OCI-LY7 (cell line): Measurements from ENCODE around the gene CLDN16. TPM values are rescaled to one million over a fixed set of nuclear protein-coding genes. Genes with fewer than 3 reads are reported as not detected.

Experiments
- BruUV-seq: library from RNA; stranded (reverse); fragments of 400-500 nt; replicated peaks from 2 replicates; lab custom pipeline; 2021; lab: Mats Ljungman, UMichigan
- CTCF ChIA-PET: fragments of 300-600 bp; sonication (Branson Sonifier 250); formaldehyde crosslinking; loops from one replicate; lab custom pipeline; 2022; ENCODE audit warnings: antibody characterized with exemption; ENCODE audit not compliant: unreplicated experiment; lab: Charles Lee
- POLR2A ChIA-PET: fragments of 300-600 bp; sonication (Branson Sonifier 250); formaldehyde crosslinking; loops from one replicate; lab custom pipeline; 2022; ENCODE audit warnings: antibody characterized with exemption; lab: Charles Lee
- DNase-seq: peaks from one replicate; pipeline ENCODE4 v3.0.0-alpha.2; 2015; ENCODE audit warnings: low spot score
- H2AFZ ChIP-seq: fragments of 200-600 bp; sonication (generic), shearing (Covaris generic); 2 replicates; pipeline ENCODE4 v1.6.1; 2014; ENCODE audit warnings: mild to moderate bottlenecking, antibody characterized with exemption, low read length, moderate library complexity
- H3K27ac ChIP-seq: fragments of 200-600 bp; sonication (generic); 2 replicates; pipeline ENCODE4 v1.5.1; 2014; ENCODE audit warnings: mixed run types, low read depth, mild to moderate bottlenecking, moderate library complexity, low read length, inconsistent platforms; ENCODE audit not compliant: poor library complexity, severe bottlenecking
- H3K36me3 ChIP-seq: fragments of 200-600 bp; sonication (generic); 2 replicates; pipeline ENCODE4 v1.6.1; 2014; ENCODE audit warnings: mild to moderate bottlenecking, antibody characterized with exemption, low read length, moderate library complexity, mixed read lengths; ENCODE audit not compliant: insufficient read depth
- H3K4me1 ChIP-seq: fragments of 200-600 bp; sonication (generic); 2 replicates; pipeline ENCODE4 v1.5.1; 2014; ENCODE audit warnings: mild to moderate bottlenecking, low read length; ENCODE audit not compliant: insufficient read depth, poor library complexity, severe bottlenecking
- H3K4me2 ChIP-seq: fragments of 200-600 bp; sonication (generic); 2 replicates; pipeline ENCODE4 v1.6.1; 2014; ENCODE audit warnings: mild to moderate bottlenecking, low read length
- H3K4me3 ChIP-seq: fragments of 200-600 bp; sonication (generic); 2 replicates; pipeline ENCODE4 v1.5.1; 2014; ENCODE audit warnings: mild to moderate bottlenecking, low read depth, low read length; ENCODE audit not compliant: poor library complexity, severe bottlenecking
- H3K79me2 ChIP-seq: fragments of 200-600 bp; sonication (generic); 2 replicates; pipeline ENCODE4 v1.6.1; 2016; ENCODE audit warnings: low read depth, mild to moderate bottlenecking, low read length, moderate library complexity, mixed read lengths; ENCODE audit not compliant: insufficient read depth
- H3K9me2 ChIP-seq: fragments of 200-600 bp; sonication (generic); 2 replicates; pipeline ENCODE4 v1.6.1; 2016; ENCODE audit warnings: mild to moderate bottlenecking, low read length, mixed read lengths; ENCODE audit not compliant: insufficient read depth
- H3K9me3 ChIP-seq: fragments of 200-600 bp; sonication (generic); 2 replicates; pipeline ENCODE4 v1.6.1; 2014; ENCODE audit warnings: mild to moderate bottlenecking, mixed run types, low read length, mixed read lengths
- H4K20me1 ChIP-seq: fragments of 200-600 bp; sonication (generic); 2 replicates; pipeline ENCODE4 v1.6.1; 2014; ENCODE audit warnings: mild to moderate bottlenecking, antibody characterized with exemption, low read length, moderate library complexity, mixed read lengths; ENCODE audit not compliant: insufficient read depth
- EZH2phosphoT487 ChIP-seq: fragments of 200-600 bp; sonication (generic); IDR thresholded peaks from 2 replicates; pipeline ENCODE4 v1.6.1; 2018; ENCODE audit warnings: low read depth, borderline replicate concordance, mild to moderate bottlenecking, mixed run types, antibody characterized with exemption, low read length, moderate library complexity, mixed read lengths
- intact Hi-C: fragments of 100-400 bp; cut with micrococcal nuclease; formaldehyde crosslinking; loops from one replicate; pipeline ENCODE4 v1.10.0; 2022; ENCODE audit not compliant: unreplicated experiment
- total RNA-seq, 2 experiments: library from RNA; depleted of rRNA in 1 of 2; stranded (reverse); fragments of >200 nt in 1 of 2; shearing (Covaris generic) in 1 of 2; gene quantifications; 2 replicates each; pipeline ENCODE4 v1.2.3, GENCODE V29; 2014 to 2022
- TF ChIP-seq, protein P1 (sequence below): fragments of 200-600 bp; sonication (generic); conservative IDR thresholded peaks from 2 replicates; pipeline ENCODE4 v1.5.1; 2014; ENCODE audit warnings: mild to moderate bottlenecking, antibody characterized with exemption, low read length, moderate library complexity, mixed read lengths

CLDN16 gene
- total RNA-seq, 2 experiments from 2014 or later: not detected

DNA sequence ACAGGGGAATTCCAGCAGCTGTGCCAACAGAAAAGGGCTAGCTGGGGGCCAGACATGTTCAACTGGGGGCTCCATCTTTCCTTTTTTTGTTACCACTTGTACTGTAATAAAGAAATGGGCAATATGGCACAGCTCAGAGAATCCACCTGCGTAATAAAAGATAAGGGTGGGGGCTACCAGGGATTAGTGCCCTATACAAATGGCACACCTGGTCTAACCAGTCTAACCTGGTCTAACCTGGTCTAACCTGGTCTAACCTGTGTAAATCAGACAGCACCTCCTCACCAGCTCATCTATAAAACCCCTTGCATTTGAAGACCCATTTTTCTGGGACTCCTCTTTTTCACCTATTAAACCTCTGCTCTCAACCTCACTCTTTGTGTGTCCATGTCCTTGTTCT is 26.2 kb upstream of the CLDN16 start:
- Histone ChIP-seq H2AFZ (no peak overlapping the region), H3K4me1 (no peaks in the 10 kb centered on the region), H3K4me2 (no peak overlapping the region), H3K4me3 (no peak overlapping the region), H3K9me2 (no peaks in the 10 kb centered on the region), H3K27ac (no peak overlapping the region), H3K9me3 (no peaks in the 10 kb centered on the region), H3K79me2 (no peaks in the 10 kb centered on the region), H3K36me3 (no peaks in the 10 kb centered on the region), H4K20me1 (no peaks in the 10 kb centered on the region)
- ChIA-PET POLR2A (interaction anchor here (0.5 kb wide), 1 partner anchor 125 kb away, joined by 3 read pairs; no protein-coding TSS in a partner anchor), CTCF (no interaction called here)
- intact Hi-C loops: no loop called here
- DNase-seq: no peak
- TF ChIP-seq, protein P1, sequence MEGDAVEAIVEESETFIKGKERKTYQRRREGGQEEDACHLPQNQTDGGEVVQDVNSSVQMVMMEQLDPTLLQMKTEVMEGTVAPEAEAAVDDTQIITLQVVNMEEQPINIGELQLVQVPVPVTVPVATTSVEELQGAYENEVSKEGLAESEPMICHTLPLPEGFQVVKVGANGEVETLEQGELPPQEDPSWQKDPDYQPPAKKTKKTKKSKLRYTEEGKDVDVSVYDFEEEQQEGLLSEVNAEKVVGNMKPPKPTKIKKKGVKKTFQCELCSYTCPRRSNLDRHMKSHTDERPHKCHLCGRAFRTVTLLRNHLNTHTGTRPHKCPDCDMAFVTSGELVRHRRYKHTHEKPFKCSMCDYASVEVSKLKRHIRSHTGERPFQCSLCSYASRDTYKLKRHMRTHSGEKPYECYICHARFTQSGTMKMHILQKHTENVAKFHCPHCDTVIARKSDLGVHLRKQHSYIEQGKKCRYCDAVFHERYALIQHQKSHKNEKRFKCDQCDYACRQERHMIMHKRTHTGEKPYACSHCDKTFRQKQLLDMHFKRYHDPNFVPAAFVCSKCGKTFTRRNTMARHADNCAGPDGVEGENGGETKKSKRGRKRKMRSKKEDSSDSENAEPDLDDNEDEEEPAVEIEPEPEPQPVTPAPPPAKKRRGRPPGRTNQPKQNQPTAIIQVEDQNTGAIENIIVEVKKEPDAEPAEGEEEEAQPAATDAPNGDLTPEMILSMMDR: no peak
- TF ChIP-seq EZH2phosphoT487: no peak
- BruUV-seq: no TSS peak

DNA sequence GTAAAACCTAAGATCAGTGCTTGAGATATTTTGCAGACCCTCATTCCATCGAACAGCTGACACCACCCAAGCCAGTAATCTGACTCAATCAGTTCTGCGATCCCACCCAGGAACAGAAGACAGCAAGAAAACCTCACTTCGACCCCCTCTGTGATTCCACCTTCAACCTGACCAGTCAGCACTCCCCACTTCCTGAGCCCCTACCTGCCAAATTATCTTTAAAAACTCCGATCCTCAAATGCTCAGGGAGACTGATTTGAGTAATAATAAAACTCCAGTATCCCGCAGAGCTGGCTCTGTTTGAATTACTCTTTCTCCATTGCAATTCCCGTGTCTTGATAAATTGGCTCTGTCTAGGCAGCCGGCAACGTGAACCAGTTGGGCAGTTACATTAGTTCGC is 25.7 kb upstream of the CLDN16 start:
- ChIA-PET CTCF (no interaction called here), POLR2A (no interaction called here)
- H3K36me3 ChIP-seq: no peaks in the 10 kb centered on the region
- H3K27ac ChIP-seq: no peak overlapping the region
- intact Hi-C loops: no loop called here
- no peaks in the 10 kb centered on the region for H3K9me3 ChIP-seq
- H3K4me1 ChIP-seq: no peaks in the 10 kb centered on the region
- H3K79me2 ChIP-seq: no peaks in the 10 kb centered on the region
- H4K20me1 ChIP-seq: no peaks in the 10 kb centered on the region
- DNase-seq: no peak
- no peak for TF ChIP-seq EZH2phosphoT487
- TF ChIP-seq, protein P1: no peak
- H3K4me3 ChIP-seq: no peak overlapping the region
- no TSS peak for BruUV-seq
- no peaks in the 10 kb centered on the region for H3K9me2 ChIP-seq
- no peak overlapping the region for H3K4me2 ChIP-seq
- no peak overlapping the region for H2AFZ ChIP-seq

DNA sequence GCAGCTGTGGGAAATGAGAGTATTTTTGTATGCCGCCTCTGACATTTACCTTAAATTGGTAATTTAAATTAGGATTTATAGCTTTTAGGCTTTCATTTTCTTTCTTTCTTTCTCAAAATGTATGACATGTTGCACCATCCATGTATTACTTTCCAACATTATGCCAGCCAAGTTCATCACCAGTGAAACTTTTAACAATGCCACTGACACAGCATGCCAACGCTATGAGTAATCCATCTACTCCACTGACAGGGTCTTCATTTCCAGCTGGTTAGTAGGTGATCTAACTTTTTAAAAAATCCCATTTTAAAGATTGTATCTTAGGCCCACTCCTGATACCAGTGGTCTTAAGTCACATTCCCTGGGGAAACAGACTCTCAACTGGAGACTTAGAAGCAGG is 21.8 kb upstream of the CLDN16 start:
- H3K4me1 ChIP-seq: no peaks in the 10 kb centered on the region
- POLR2A ChIA-PET: interaction anchor here (0.6 to 1.4 kb wide), 3 partner anchors 14 to 1812 kb away, joined by 3 to 8 read pairs (median 4); no protein-coding TSS in a partner anchor
- intact Hi-C loops: no loop called here
- H3K27ac ChIP-seq: no peak overlapping the region
- no peaks in the 10 kb centered on the region for H3K9me2 ChIP-seq
- no peaks in the 10 kb centered on the region for H4K20me1 ChIP-seq
- H3K79me2 ChIP-seq: no peaks in the 10 kb centered on the region
- TF ChIP-seq EZH2phosphoT487: no peak
- TF ChIP-seq, protein P1: no peak
- no peaks in the 10 kb centered on the region for H3K9me3 ChIP-seq
- no TSS peak for BruUV-seq
- no peaks in the 10 kb centered on the region for H3K36me3 ChIP-seq
- no peak overlapping the region for H2AFZ ChIP-seq
- no peak overlapping the region for H3K4me2 ChIP-seq
- H3K4me3 ChIP-seq: no peak overlapping the region
- CTCF ChIA-PET: no interaction called here
- no peak for DNase-seq
